ENCODE measurements around the gene GRIK2. TPM values are rescaled to one million over a fixed set of nuclear protein-coding genes. Genes with fewer than 3 reads are reported as not detected.

The GRIK2 gene
- total RNA-seq, 1 experiment from 2014 or later = 0.61 TPM

DNA sequence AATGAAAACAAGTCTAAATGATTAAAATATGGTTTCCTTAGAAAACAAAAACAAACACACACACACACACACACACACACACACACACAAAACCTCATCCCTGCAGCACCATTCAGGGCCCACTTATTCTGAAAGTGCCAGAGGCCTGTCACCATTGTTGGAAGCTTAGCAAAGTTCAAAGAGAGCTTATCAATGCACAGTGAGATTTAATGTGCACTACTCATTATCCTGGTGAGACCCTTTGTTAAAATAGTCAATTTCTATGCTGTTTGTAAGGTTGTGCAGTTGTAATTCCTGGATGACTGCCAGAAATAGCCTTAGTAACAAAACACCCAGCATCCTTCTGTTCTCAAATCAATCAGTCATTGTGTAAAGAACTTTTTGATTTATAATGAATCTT lies 482.9 kb downstream of the GRIK2 start:
- intact Hi-C loops (cut with micrococcal nuclease; ENCODE audit: unreplicated experiment) = no loop called here
- Histone ChIP-seq H3K27ac (no peak overlapping the region), H3K4me2 (no peak overlapping the region), H3K4me3 (no peak overlapping the region), H3K27me3 (ENCODE audit: insufficient read depth, low read depth) (no peaks in the 10 kb centered on the region), H3K36me3 (ENCODE audit: low read depth) (no peaks in the 10 kb centered on the region), H2AFZ (no peak overlapping the region), H3K9me3 (ENCODE audit: insufficient read depth, low read depth) (no peaks in the 10 kb centered on the region), H3K4me1 (replicated peaks; ENCODE audit: insufficient read depth) (no peaks in the 10 kb centered on the region), H3K79me2 (ENCODE audit: low read depth) (no peaks in the 10 kb centered on the region), H3K9me2 (ENCODE audit: insufficient read depth) (no peaks in the 10 kb centered on the region), H3F3A (ENCODE audit: insufficient read depth, low read depth) (no peaks in the 10 kb centered on the region), H4K20me1 (ENCODE audit: insufficient read depth) (no peaks in the 10 kb centered on the region)
- ChIA-PET POLR2A (ENCODE audit: unreplicated experiment) (no interaction called here), CTCF (no interaction called here)
- no peak for DNase-seq
- no TSS peak for BruUV-seq (replicated peaks)
- no peak for TF ChIP-seq EZH2 (IDR thresholded peaks at IDR 0.05; ENCODE audit: low read depth)
- TF ChIP-seq, protein P1, sequence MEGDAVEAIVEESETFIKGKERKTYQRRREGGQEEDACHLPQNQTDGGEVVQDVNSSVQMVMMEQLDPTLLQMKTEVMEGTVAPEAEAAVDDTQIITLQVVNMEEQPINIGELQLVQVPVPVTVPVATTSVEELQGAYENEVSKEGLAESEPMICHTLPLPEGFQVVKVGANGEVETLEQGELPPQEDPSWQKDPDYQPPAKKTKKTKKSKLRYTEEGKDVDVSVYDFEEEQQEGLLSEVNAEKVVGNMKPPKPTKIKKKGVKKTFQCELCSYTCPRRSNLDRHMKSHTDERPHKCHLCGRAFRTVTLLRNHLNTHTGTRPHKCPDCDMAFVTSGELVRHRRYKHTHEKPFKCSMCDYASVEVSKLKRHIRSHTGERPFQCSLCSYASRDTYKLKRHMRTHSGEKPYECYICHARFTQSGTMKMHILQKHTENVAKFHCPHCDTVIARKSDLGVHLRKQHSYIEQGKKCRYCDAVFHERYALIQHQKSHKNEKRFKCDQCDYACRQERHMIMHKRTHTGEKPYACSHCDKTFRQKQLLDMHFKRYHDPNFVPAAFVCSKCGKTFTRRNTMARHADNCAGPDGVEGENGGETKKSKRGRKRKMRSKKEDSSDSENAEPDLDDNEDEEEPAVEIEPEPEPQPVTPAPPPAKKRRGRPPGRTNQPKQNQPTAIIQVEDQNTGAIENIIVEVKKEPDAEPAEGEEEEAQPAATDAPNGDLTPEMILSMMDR (conservative IDR thresholded peaks at IDR 0.05) = no peak

DNA sequence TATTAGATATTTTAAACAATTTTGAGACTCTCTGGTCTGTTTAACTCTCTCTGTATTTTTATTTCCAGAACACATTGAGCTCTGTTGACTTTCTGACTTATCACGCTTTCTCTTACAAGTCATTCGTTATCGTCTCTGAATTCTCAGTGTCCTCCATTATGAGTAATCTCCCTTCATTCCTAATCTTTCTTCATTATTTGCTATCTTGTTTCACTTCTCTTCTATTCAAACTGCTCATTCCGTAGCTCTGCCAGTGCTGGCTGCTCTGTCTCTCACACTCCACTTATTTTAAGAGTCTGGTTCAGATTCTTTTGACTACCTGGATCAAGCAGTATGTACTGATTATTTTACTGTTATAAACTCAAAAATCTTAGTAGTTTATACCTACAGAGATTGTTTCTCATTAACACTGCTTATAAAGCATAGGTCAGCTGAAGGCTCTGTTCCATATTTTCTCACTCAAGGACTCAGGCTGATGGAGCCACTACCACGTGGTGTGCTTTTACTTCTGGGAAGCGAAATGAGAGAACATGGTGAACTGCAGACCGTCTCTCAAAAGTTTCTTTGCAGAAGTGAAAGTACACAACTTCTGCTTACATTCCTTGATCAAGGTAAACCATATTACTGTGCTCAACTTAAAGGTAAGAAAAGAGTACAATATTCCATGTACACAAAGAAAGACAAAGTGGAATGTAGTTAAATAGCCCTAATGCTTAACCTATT lies 485.2 kb downstream of the GRIK2 start:
- Histone ChIP-seq H3K4me3 (no peak overlapping the region), H3K27me3 (ENCODE audit: insufficient read depth, low read depth) (no peaks in the 10 kb centered on the region), H3K27ac (no peak overlapping the region), H3K4me2 (peak overlapping the region; percentile 12; the same call in 1 of the 2 replicates), H3K79me2 (ENCODE audit: low read depth) (no peaks in the 10 kb centered on the region), H4K20me1 (ENCODE audit: insufficient read depth) (no peaks in the 10 kb centered on the region), H3K4me1 (replicated peaks; ENCODE audit: insufficient read depth) (no peaks in the 10 kb centered on the region), H2AFZ (no peak overlapping the region), H3K9me3 (ENCODE audit: insufficient read depth, low read depth) (no peaks in the 10 kb centered on the region), H3K36me3 (ENCODE audit: low read depth) (no peaks in the 10 kb centered on the region), H3F3A (ENCODE audit: insufficient read depth, low read depth) (no peaks in the 10 kb centered on the region), H3K9me2 (ENCODE audit: insufficient read depth) (no peaks in the 10 kb centered on the region)
- CTCF ChIA-PET = no interaction called here
- POLR2A ChIA-PET (ENCODE audit: unreplicated experiment) = no interaction called here
- BruUV-seq (replicated peaks) = no TSS peak
- intact Hi-C loops (cut with micrococcal nuclease; ENCODE audit: unreplicated experiment) = no loop called here
- no peak for DNase-seq
- TF ChIP-seq EZH2 (IDR thresholded peaks at IDR 0.05; ENCODE audit: low read depth) = no peak
- TF ChIP-seq, protein P1 (conservative IDR thresholded peaks at IDR 0.05) = no peak

DNA sequence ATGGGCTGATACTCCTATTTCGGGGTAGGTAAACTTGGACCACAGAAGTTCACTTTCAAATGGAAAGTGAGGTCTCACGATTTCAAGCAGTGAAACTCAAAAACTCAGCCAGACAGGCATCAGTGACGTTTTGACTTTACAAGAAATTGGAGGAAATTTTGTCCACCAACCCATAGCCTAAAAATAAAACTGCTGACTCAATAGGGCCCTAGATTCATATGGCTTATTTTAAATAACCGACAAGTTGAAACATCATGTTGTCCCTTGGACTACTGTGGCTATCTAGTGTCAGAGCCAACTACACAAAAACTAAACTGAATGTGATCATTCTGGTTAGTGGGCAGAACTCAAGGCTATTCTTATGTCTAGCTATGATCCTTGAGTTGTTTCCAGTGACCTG lies 486.3 kb downstream of the GRIK2 start:
- Histone ChIP-seq H3K27me3 (ENCODE audit: insufficient read depth, low read depth) (no peaks in the 10 kb centered on the region), H3K27ac (no peak overlapping the region), H4K20me1 (ENCODE audit: insufficient read depth) (no peaks in the 10 kb centered on the region), H3K9me2 (ENCODE audit: insufficient read depth) (no peaks in the 10 kb centered on the region), H3K4me2 (no peak overlapping the region), H3K4me1 (replicated peaks; ENCODE audit: insufficient read depth) (no peaks in the 10 kb centered on the region), H3K4me3 (no peak overlapping the region), H3K36me3 (ENCODE audit: low read depth) (no peaks in the 10 kb centered on the region), H3K79me2 (ENCODE audit: low read depth) (no peaks in the 10 kb centered on the region), H3F3A (ENCODE audit: insufficient read depth, low read depth) (no peaks in the 10 kb centered on the region), H2AFZ (peak overlapping the region; percentile 29; the same call in 1 of the 2 replicates), H3K9me3 (ENCODE audit: insufficient read depth, low read depth) (no peaks in the 10 kb centered on the region)
- CTCF ChIA-PET = no interaction called here
- BruUV-seq (replicated peaks) = no TSS peak
- DNase-seq = no peak
- TF ChIP-seq, protein P1 (conservative IDR thresholded peaks at IDR 0.05) = no peak
- no peak for TF ChIP-seq EZH2 (IDR thresholded peaks at IDR 0.05; ENCODE audit: low read depth)
- intact Hi-C loops (cut with micrococcal nuclease; ENCODE audit: unreplicated experiment) = no loop called here
- POLR2A ChIA-PET (ENCODE audit: unreplicated experiment) = no interaction called here

Measured in PC-9 (cell line).